Measurements from ENCODE around the gene KLF13. TPM values are rescaled to one million over a fixed set of nuclear protein-coding genes. Genes with fewer than 3 reads are reported as not detected.

KLF13 gene
- total RNA-seq, 1 donor from 2014 or later = 62.3 TPM

- H3K36me3 ChIP-seq = no peaks in the 10 kb centered on the region
- intact Hi-C loops (cut with micrococcal nuclease) = loop anchor here (10.0 kb wide), 1 partner anchor 63 kb away; no protein-coding TSS in a partner anchor
- H3K27me3 ChIP-seq (ENCODE audit: low read depth) = no peaks in the 10 kb centered on the region
- H3K4me1 ChIP-seq = peaks cover 42% of the 10 kb centered on the region
- H3K4me3 ChIP-seq = no peak overlapping the region
- no peak for TF ChIP-seq CTCF (IDR thresholded peaks at IDR 0.05; ENCODE audit: borderline replicate concordance)
- H3K27ac ChIP-seq (replicated peaks) = peak overlapping the region; percentile 89
- H3K9me3 ChIP-seq (replicated peaks) = no peaks in the 10 kb centered on the region
- peak; percentile 18 for DNase-seq
Measured at GRCh38 chr15:31397851-31398661, 71.4 kb downstream of the KLF13 start.

- H3K27me3 ChIP-seq (ENCODE audit: low read depth) = no peaks in the 10 kb centered on the region
- H3K9me3 ChIP-seq (replicated peaks) = no peaks in the 10 kb centered on the region
- H3K4me1 ChIP-seq = peaks cover 43% of the 10 kb centered on the region
- no peaks in the 10 kb centered on the region for H3K36me3 ChIP-seq
- DNase-seq = peak; percentile 13
- H3K27ac ChIP-seq (replicated peaks) = peak overlapping the region; percentile 89
- H3K4me3 ChIP-seq = no peak overlapping the region
- TF ChIP-seq CTCF (IDR thresholded peaks at IDR 0.05; ENCODE audit: borderline replicate concordance) = no peak
- intact Hi-C loops (cut with micrococcal nuclease) = loop anchor here (10.0 kb wide), 1 partner anchor 64 kb away; no protein-coding TSS in a partner anchor
Measured at GRCh38 chr15:31398677-31399301, 72.2 kb downstream of the KLF13 start.

- intact Hi-C loops (cut with micrococcal nuclease) = loop anchor here (10.0 kb wide), 1 partner anchor 65 kb away; no protein-coding TSS in a partner anchor
- Histone ChIP-seq H3K4me3 (no peak overlapping the region), H3K36me3 (no peaks in the 10 kb centered on the region), H3K4me1 (peaks cover 43% of the 10 kb centered on the region), H3K9me3 (replicated peaks) (no peaks in the 10 kb centered on the region), H3K27ac (replicated peaks) (no peak overlapping the region), H3K27me3 (ENCODE audit: low read depth) (no peaks in the 10 kb centered on the region)
- TF ChIP-seq CTCF (IDR thresholded peaks at IDR 0.05; ENCODE audit: borderline replicate concordance) = no peak
- DNase-seq = peak; percentile 14
Measured at GRCh38 chr15:31399544-31400171, 73.0 kb downstream of the KLF13 start.

GRCh38 chr15:31400222-31400927 is 73.7 kb downstream of the KLF13 start:
- intact Hi-C loops (cut with micrococcal nuclease) = no loop called here
- peaks cover 43% of the 10 kb centered on the region for H3K4me1 ChIP-seq
- no peak overlapping the region for H3K27ac ChIP-seq (replicated peaks)

More at GRCh38 chr15:31400222-31400927, 73.7 kb downstream of the KLF13 start:
- no peak for TF ChIP-seq CTCF (IDR thresholded peaks at IDR 0.05; ENCODE audit: borderline replicate concordance)
- Histone ChIP-seq H3K36me3 (no peaks in the 10 kb centered on the region), H3K4me3 (no peak overlapping the region), H3K27me3 (ENCODE audit: low read depth) (no peaks in the 10 kb centered on the region), H3K9me3 (replicated peaks) (no peaks in the 10 kb centered on the region)
- DNase-seq = peak; percentile 11
